ENCODE results near the gene LY9.

DNA sequence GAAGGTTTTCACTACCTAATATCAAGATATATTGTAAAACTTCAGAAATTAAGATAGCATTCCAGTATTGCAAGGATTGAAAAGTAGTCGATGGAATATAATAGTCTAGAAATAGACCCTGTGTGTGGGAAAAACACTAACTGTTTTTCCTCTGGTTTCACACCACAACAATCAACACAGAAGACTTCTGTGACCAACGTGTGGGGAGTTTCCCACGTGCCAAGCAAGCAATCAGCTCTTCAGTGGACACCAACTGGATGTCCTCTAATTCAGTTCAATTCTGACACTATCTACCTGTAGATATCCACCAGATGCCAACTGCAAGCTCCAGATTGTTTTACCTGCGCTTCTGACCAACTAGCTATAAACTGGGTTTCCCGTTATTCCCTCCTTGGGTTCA is 54.6 kb downstream of the LY9 start:
- TF ChIP-seq, protein P1, sequence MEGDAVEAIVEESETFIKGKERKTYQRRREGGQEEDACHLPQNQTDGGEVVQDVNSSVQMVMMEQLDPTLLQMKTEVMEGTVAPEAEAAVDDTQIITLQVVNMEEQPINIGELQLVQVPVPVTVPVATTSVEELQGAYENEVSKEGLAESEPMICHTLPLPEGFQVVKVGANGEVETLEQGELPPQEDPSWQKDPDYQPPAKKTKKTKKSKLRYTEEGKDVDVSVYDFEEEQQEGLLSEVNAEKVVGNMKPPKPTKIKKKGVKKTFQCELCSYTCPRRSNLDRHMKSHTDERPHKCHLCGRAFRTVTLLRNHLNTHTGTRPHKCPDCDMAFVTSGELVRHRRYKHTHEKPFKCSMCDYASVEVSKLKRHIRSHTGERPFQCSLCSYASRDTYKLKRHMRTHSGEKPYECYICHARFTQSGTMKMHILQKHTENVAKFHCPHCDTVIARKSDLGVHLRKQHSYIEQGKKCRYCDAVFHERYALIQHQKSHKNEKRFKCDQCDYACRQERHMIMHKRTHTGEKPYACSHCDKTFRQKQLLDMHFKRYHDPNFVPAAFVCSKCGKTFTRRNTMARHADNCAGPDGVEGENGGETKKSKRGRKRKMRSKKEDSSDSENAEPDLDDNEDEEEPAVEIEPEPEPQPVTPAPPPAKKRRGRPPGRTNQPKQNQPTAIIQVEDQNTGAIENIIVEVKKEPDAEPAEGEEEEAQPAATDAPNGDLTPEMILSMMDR (IDR thresholded peaks at IDR 0.05), result no peak
- TF ChIP-seq POLR2A (IDR thresholded peaks at IDR 0.05) (no peak), POLR2AphosphoS5 (IDR thresholded peaks at IDR 0.05) (no peak), EP300 (IDR thresholded peaks at IDR 0.05; ENCODE audit: low read depth) (no peak)
